Panc1 (cell line): ENCODE measurements around the gene DCLRE1C.

ENCODE experiments used
- POLR2AphosphoS5 ChIP-seq: IDR thresholded peaks from 2 replicates; pipeline ENCODE4 v1.6.1; 2012; ENCODE audit warnings: mild to moderate bottlenecking, low read depth, low read length, moderate library complexity
- REST ChIP-seq, 2 experiments: IDR thresholded peaks; 2 replicates each; pipeline ENCODE4 v1.6.1; 2011 to 2012; ENCODE audit warnings: low read depth in 2 of 2, control low read depth in 1 of 2, low read length in 1 of 2, mild to moderate bottlenecking in 1 of 2, moderate library complexity in 1 of 2; ENCODE audit not compliant: insufficient read depth in 1 of 2
- TF ChIP-seq, protein P1 (sequence below): fragments of 450-650 bp; IDR thresholded peaks from 2 replicates; pipeline ENCODE4 v1.5.1; 2017; ENCODE audit warnings: mild to moderate bottlenecking

DNA sequence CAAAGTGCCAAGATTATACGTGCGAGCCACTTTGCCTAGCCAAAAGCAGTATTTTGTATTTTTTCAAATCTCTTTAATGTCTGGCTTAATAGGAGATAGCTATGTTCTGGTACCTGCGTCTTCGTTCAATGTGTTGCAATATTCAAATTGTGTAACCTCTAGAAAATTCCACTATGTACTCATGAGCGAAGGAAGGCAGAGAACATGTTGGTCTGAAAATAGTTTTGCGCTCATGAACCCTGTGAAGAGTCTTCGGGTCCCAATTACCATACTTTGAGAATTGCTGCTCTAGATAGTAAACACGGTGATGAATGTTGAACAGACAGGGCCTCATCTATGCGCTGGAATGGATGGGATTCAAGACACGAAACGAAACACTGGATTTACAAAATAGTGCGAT is 78.0 kb downstream of the DCLRE1C start:
- TF ChIP-seq, protein P1, sequence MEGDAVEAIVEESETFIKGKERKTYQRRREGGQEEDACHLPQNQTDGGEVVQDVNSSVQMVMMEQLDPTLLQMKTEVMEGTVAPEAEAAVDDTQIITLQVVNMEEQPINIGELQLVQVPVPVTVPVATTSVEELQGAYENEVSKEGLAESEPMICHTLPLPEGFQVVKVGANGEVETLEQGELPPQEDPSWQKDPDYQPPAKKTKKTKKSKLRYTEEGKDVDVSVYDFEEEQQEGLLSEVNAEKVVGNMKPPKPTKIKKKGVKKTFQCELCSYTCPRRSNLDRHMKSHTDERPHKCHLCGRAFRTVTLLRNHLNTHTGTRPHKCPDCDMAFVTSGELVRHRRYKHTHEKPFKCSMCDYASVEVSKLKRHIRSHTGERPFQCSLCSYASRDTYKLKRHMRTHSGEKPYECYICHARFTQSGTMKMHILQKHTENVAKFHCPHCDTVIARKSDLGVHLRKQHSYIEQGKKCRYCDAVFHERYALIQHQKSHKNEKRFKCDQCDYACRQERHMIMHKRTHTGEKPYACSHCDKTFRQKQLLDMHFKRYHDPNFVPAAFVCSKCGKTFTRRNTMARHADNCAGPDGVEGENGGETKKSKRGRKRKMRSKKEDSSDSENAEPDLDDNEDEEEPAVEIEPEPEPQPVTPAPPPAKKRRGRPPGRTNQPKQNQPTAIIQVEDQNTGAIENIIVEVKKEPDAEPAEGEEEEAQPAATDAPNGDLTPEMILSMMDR = no peak
- TF ChIP-seq POLR2AphosphoS5 = no peak
- no peak for TF ChIP-seq REST (IDR thresholded peaks at IDR 0.05; ENCODE audit: insufficient read depth in 1 of 2, low read depth in 2 of 2, low read length in 1 of 2)
